Right lobe of liver (tissue), 6 donors: ENCODE measurements around the gene KCNN3. TPM values are rescaled to one million over a fixed set of nuclear protein-coding genes. Genes with fewer than 3 reads are reported as not detected.

Experiments
- ATAC-seq, 4 donors: fragments of 200-7000 bp; cut with Tn5 transposase; one replicate each; pipeline ENCODE4 v1.9.1; 2020; ENCODE audit warnings: mild to moderate bottlenecking in 4 of 4, moderate library complexity in 4 of 4
- DNase-seq, 3 donors: peaks; one replicate each; pipeline ENCODE4 v3.0.0-alpha.2; 2020
- H3K27ac ChIP-seq, 3 donors: fragments of 200-600 bp; one replicate each; pipeline ENCODE4 v1.8.0; 2022
- H3K27me3 ChIP-seq, 2 donors: fragments of 200-600 bp; one replicate each; pipeline ENCODE4 v1.8.0; 2022
- H3K36me3 ChIP-seq, 4 donors: fragments of 200-600 bp; sonication (generic) in 1 of 4; one replicate each; pipeline versions ENCODE4 v1.5.1 to v1.8.0; 2017 to 2022; ENCODE audit warnings: control low read depth in 1 of 4
- H3K4me1 ChIP-seq, 4 donors: fragments of 200-600 bp; sonication (generic) in 1 of 4; one replicate each; pipeline versions ENCODE4 v1.5.1 to v1.8.0; 2017 to 2022; ENCODE audit warnings: control low read depth in 1 of 4
- H3K4me3 ChIP-seq, 3 donors: fragments of 200-600 bp; one replicate each; pipeline ENCODE4 v1.8.0; 2022
- H3K9me3 ChIP-seq, 4 donors: fragments of 200-600 bp; sonication (generic) in 1 of 4; one replicate each; pipeline versions ENCODE4 v1.5.1 to v1.8.0; 2017 to 2022; ENCODE audit warnings: control low read depth in 1 of 4
- CTCF ChIP-seq, 4 donors: fragments of 200-600 bp in 3 of 4; fragments of 450-650 bp in 1 of 4; IDR thresholded peaks; one replicate each; pipeline versions ENCODE4 v1.5.1 to v1.8.0; 2016 to 2022; ENCODE audit warnings: antibody characterized with exemption in 4 of 4, mild to moderate bottlenecking in 2 of 4
- POLR2A ChIP-seq: fragments of 450-650 bp; IDR thresholded peaks from one replicate; pipeline ENCODE4 v1.6.1; 2017; ENCODE audit warnings: antibody characterized with exemption, mild to moderate bottlenecking
- WGBS: methylation state at CpG from one replicate; pipeline ENCODE4 v1.1.6; 2018; ENCODE audit warnings: low coverage, low lambda C conversion rate; ENCODE audit not compliant: insufficient coverage; ENCODE audit errors: missing lambda C conversion rate; 5-methylcytosine and 5-hydroxymethylcytosine counted together
- intact Hi-C, 2 donors: fragments of 100-400 bp; cut with DNase I; formaldehyde crosslinking; loops; one replicate each; pipeline versions ENCODE4 v1.11.2 to v1.14.1; 2022
- total RNA-seq, 6 experiments: library from RNA; depleted of rRNA in 2 of 6; stranded (reverse); fragments of >200 nt in 2 of 6; fragmentation: NEBNext Ultra II Directional in 3 of 6; extraction: Animal tissue kit (Norgen Biotek cat#: 25700) in 3 of 6; gene quantifications; one replicate each; pipeline versions ENCODE4 v1.1.0 to v1.2.4, GENCODE V29; 2016 to 2023
- donor health status: DM: no; HTN: yes; CAD: no.
- donor health status: DM: no; HTN: no; CAD: no.
- donor health status: DM: no; HTN: no; CAD: no.
- donor health status: DM: no; HTN: yes; CAD: no.
- donor health status: DM: no; HTN: yes; CAD: no.

KCNN3 gene
- total RNA-seq, 6 experiments from 2014 or later, result 0.15 to 0.64 (median 0.32) TPM

- DNase-seq (no peak), ATAC-seq (no peak)
- H3K27me3 ChIP-seq, result no peaks in the 10 kb centered on the region
- no peak overlapping the region for H3K4me3 ChIP-seq
- TF ChIP-seq POLR2A (no peak), CTCF (IDR thresholded peaks at IDR 0.05) (no peak)
- H3K4me1 ChIP-seq, result peaks cover 0 to 30% (median 10%) of the 10 kb centered on the region in 4 donors
- intact Hi-C loops, result loop anchor here in 1 of 2 donors (10.0 kb wide), 1 partner anchor 124 kb away; no protein-coding TSS in a partner anchor
- no peaks in the 10 kb centered on the region for H3K9me3 ChIP-seq
- H3K36me3 ChIP-seq, result no peaks in the 10 kb centered on the region
- 56% methylated on average over 6 of the region's 16 CpGs for WGBS
- no peak overlapping the region for H3K27ac ChIP-seq
These were observed 8.9 kb upstream of the KCNN3 start for GRCh38 chr1:154879038-154879421.

GRCh38 chr1:154878371-154879037 lies 8.4 kb upstream of the KCNN3 start:
- Histone ChIP-seq H3K27me3 (no peaks in the 10 kb centered on the region), H3K9me3 (no peaks in the 10 kb centered on the region), H3K4me3 (no peak overlapping the region), H3K4me1 (peaks cover 0 to 30% (median 10%) of the 10 kb centered on the region in 4 donors), H3K27ac (peak overlapping the region in 2 of 3 donors; percentile 88 to 89), H3K36me3 (no peaks in the 10 kb centered on the region)
- intact Hi-C loops, result loop anchor here in 1 of 2 donors (10.0 kb wide), 1 partner anchor 124 kb away; no protein-coding TSS in a partner anchor
- DNase-seq, result peak; percentile 79 to 89 (median 83)
- peak; percentile 89 to 93 (median 90) for ATAC-seq
- TF ChIP-seq POLR2A, result no peak
- TF ChIP-seq CTCF (IDR thresholded peaks at IDR 0.05), result peak; percentile 82 to 93 (median 88)
- 13% methylated on average over 3 of the region's 20 CpGs for WGBS

GRCh38 chr1:154877370-154877974 lies 7.4 kb upstream of the KCNN3 start:
- peak; percentile 76 to 85 (median 82) for ATAC-seq
- no peak for TF ChIP-seq POLR2A
- no peak for TF ChIP-seq CTCF (IDR thresholded peaks at IDR 0.05)
- Histone ChIP-seq H3K9me3 (no peaks in the 10 kb centered on the region), H3K4me1 (peaks cover 0 to 30% (median 10%) of the 10 kb centered on the region in 4 donors), H3K27me3 (no peaks in the 10 kb centered on the region), H3K27ac (peak overlapping the region; percentile 76 to 89 (median 88)), H3K4me3 (no peak overlapping the region), H3K36me3 (no peaks in the 10 kb centered on the region)
- DNase-seq, result peak in 2 of 3 donors; percentile 39 to 62
- WGBS, result 48% methylated on average over 9 of the region's 17 CpGs
- intact Hi-C loops, result loop anchor here in 1 of 2 donors (10.0 kb wide), 1 partner anchor 123 kb away; no protein-coding TSS in a partner anchor

- ATAC-seq (peak in 2 of 4 donors; percentile 13 to 15), DNase-seq (no peak)
- Histone ChIP-seq H3K36me3 (no peaks in the 10 kb centered on the region), H3K4me1 (peaks cover 0 to 30% (median 10%) of the 10 kb centered on the region in 4 donors), H3K27me3 (no peaks in the 10 kb centered on the region), H3K4me3 (no peak overlapping the region), H3K27ac (peak overlapping the region; percentile 76 to 89 (median 88)), H3K9me3 (no peaks in the 10 kb centered on the region)
- WGBS, result 67% methylated on average over 3 of the region's 3 CpGs
- intact Hi-C loops, result loop anchor here in 1 of 2 donors (10.0 kb wide), 1 partner anchor 122 kb away; no protein-coding TSS in a partner anchor
- TF ChIP-seq POLR2A (no peak), CTCF (IDR thresholded peaks at IDR 0.05) (no peak)
These were observed 6.8 kb upstream of the KCNN3 start for GRCh38 chr1:154876842-154877369.
